K562 treated with DMSO at 1 percent for 24 hours (cell line): Measurements from ENCODE around the gene THPO. TPM values are rescaled to one million over a fixed set of nuclear protein-coding genes. Genes with fewer than 3 reads are reported as not detected.

Experiments used
- total RNA-seq: library from RNA; unstranded; fragments of 300-600 nt; gene quantifications from 2 replicates; pipeline ENCODE4 v1.2.3, GENCODE V29; 2022; ENCODE audit warnings: low read depth; ENCODE audit not compliant: insufficient read depth

The THPO gene
- total RNA-seq, result 0.78 and 1.3 TPM in 2 replicates

DNA sequence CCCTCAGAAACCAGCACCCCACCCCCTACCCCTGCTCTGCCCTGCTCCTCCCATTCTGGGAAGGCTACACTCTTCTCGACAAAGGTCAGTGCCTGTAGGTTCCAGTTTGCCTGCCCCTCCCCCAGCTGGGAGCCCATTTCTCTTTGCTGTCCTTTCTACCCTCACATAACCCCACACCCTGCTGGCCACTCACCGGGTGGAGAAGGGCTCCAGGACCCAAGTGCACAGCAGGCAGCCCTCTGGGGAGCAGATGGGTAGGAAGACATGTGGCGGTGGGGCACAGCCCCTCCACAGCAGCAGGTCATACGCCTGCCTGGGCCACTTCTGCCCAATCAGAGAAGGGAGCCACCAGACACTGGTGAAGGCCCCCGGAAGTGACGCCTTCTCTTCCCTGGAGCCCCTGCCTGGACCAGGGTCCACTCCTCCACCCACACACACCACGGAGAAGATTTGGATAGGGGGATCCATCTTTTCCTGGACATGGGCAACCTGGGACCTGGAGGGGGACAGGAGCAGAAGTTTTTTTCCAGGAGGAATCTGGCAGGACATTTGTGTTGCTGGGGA is at the start of gene THPO:
Gene THPO (minus strand): TSS at position 326 of the 564 bp plus-strand sequence. CDS start 1,948 bp downstream, outside the sequence.

GRCh38 chr3:184379358-184380184 is 1.6 kb upstream of the THPO start, which contains the start of gene CHRD:
CHRD (plus strand) TSS chr3:184380054; CDS start chr3:184380319, 265 bp downstream.

GRCh38 chr3:184361532-184361931 is 16.5 kb downstream of the THPO start, which contains the start of the genes CLCN2 and POLR2H:
CLCN2 (minus strand) TSS chr3:184361605; CDS start chr3:184361479, 126 bp downstream.
POLR2H (plus strand) TSS chr3:184361710; CDS start chr3:184363493, 1,783 bp downstream.

GRCh38 chr3:184337399-184337714 is 40.6 kb downstream of the THPO start, which contains the start of gene FAM131A:
FAM131A (plus strand) TSS chr3:184337600; CDS start chr3:184337631, 31 bp downstream.

Other genes with a start within 250 kb of the THPO start
- 54.7 and 56.3 TPM in 2 replicates for gene EIF2B5, start 242.8 kb downstream of the THPO start, total RNA-seq
- 60.4 and 65.5 TPM in 2 replicates for gene DVL3, start 222.8 kb downstream of the THPO start, total RNA-seq
- gene AP2M1, start 203.4 kb downstream of the THPO start, total RNA-seq, result 632 and 681 TPM in 2 replicates
- gene ABCF3, start 192.0 kb downstream of the THPO start, total RNA-seq, result 47.8 and 56.9 TPM in 2 replicates
- not detected in 2 replicates for gene VWA5B2, start 148.6 kb downstream of the THPO start, total RNA-seq
- gene ALG3, start 129.2 kb downstream of the THPO start, total RNA-seq, result 77.9 and 79.5 TPM in 2 replicates
- 10.4 and 14.7 TPM in 2 replicates for gene EEF1AKMT4, start 128.5 kb downstream of the THPO start, total RNA-seq
- gene CAMK2N2, start 116.7 kb downstream of the THPO start, total RNA-seq, result 0.43 TPM in 1 of 2 replicates, not detected in the other
- gene ECE2, start 102.2 kb downstream of the THPO start, total RNA-seq, result not detected in 2 replicates
- gene PSMD2, start 79.0 kb downstream of the THPO start, total RNA-seq, result 448 and 463 TPM in 2 replicates
- gene EIF4G1, start 63.6 kb downstream of the THPO start, total RNA-seq, result 223 and 230 TPM in 2 replicates
- gene FAM131A, start 40.6 kb downstream of the THPO start, total RNA-seq, result 22.9 and 24.4 TPM in 2 replicates
- gene CLCN2, start 16.6 kb downstream of the THPO start, total RNA-seq, result 9.1 and 10.1 TPM in 2 replicates
- 93.4 and 94.2 TPM in 2 replicates for gene POLR2H, start 16.5 kb downstream of the THPO start, total RNA-seq
- gene CHRD, start 1.8 kb upstream of the THPO start, total RNA-seq, result 0.43 and 0.71 TPM in 2 replicates
- gene EPHB3, start 183.6 kb upstream of the THPO start, total RNA-seq, result not detected in 2 replicates